H1 (cell line): ENCODE measurements around the gene XPNPEP2. TPM values are rescaled to one million over a fixed set of nuclear protein-coding genes. Genes with fewer than 3 reads are reported as not detected.

ENCODE experiments used
- BCL11A ChIP-seq, 2 experiments: IDR thresholded peaks; one replicate each; pipeline ENCODE4 v1.6.1; 2011; ENCODE audit warnings: low read depth in 2 of 2, low read length in 2 of 2, mild to moderate bottlenecking in 2 of 2
- EP300 ChIP-seq, 2 experiments: IDR thresholded peaks; 1 replicate in 1 of 2; 2 replicates in 1 of 2; pipeline ENCODE4 v1.6.1; 2011 to 2012; ENCODE audit warnings: low read depth in 2 of 2, low read length in 2 of 2, mild to moderate bottlenecking in 2 of 2, borderline replicate concordance in 1 of 2, inconsistent platforms in 1 of 2, moderate library complexity in 1 of 2
- HDAC6 ChIP-seq: IDR thresholded peaks from one replicate; pipeline ENCODE4 v1.7.1; 2012; ENCODE audit warnings: low read depth, mild to moderate bottlenecking, inconsistent platforms, low read length, moderate library complexity
- polyA plus RNA-seq, 7 experiments: library from polyadenylated mRNA; depleted of rRNA in 3 of 7; stranded (reverse) in 5 of 7; unstranded in 2 of 7; fragments of >200 nt in 5 of 7; fragments of 200-250 nt in 2 of 7; gene quantifications; 1 replicate in 5 of 7; 2 replicates in 1 of 7; 4 replicates in 1 of 7; pipeline versions ENCODE4 v1.2.1 to v1.2.3, GENCODE V29; 2011 to 2013; ENCODE audit warnings: missing spikeins in 2 of 7, mixed read lengths in 2 of 7
- total RNA-seq: library from RNA; stranded (reverse); fragmentation: NEBNext Ultra II Directional; extraction: Animal tissue kit (Norgen Biotek cat#: 25700); gene quantifications from 2 replicates; pipeline ENCODE4 v1.2.1, GENCODE V29; 2021
- TF ChIP-seq, protein P1 (sequence below): fragments of 300-600 bp; sonication (generic); IDR thresholded peaks from 2 replicates; pipeline ENCODE4 v1.7.1; 2012; ENCODE audit warnings: low read length, moderate library complexity, mild to moderate bottlenecking, inconsistent platforms; ENCODE audit not compliant: insufficient replicate concordance

Gene XPNPEP2
- total and polyA plus RNA-seq, 2 of the 8 experiments (the other 6 are each of a cell fraction or from before 2014, with no cell fraction given) = 0.27 TPM; not detected in 1

- TF ChIP-seq, protein P1, sequence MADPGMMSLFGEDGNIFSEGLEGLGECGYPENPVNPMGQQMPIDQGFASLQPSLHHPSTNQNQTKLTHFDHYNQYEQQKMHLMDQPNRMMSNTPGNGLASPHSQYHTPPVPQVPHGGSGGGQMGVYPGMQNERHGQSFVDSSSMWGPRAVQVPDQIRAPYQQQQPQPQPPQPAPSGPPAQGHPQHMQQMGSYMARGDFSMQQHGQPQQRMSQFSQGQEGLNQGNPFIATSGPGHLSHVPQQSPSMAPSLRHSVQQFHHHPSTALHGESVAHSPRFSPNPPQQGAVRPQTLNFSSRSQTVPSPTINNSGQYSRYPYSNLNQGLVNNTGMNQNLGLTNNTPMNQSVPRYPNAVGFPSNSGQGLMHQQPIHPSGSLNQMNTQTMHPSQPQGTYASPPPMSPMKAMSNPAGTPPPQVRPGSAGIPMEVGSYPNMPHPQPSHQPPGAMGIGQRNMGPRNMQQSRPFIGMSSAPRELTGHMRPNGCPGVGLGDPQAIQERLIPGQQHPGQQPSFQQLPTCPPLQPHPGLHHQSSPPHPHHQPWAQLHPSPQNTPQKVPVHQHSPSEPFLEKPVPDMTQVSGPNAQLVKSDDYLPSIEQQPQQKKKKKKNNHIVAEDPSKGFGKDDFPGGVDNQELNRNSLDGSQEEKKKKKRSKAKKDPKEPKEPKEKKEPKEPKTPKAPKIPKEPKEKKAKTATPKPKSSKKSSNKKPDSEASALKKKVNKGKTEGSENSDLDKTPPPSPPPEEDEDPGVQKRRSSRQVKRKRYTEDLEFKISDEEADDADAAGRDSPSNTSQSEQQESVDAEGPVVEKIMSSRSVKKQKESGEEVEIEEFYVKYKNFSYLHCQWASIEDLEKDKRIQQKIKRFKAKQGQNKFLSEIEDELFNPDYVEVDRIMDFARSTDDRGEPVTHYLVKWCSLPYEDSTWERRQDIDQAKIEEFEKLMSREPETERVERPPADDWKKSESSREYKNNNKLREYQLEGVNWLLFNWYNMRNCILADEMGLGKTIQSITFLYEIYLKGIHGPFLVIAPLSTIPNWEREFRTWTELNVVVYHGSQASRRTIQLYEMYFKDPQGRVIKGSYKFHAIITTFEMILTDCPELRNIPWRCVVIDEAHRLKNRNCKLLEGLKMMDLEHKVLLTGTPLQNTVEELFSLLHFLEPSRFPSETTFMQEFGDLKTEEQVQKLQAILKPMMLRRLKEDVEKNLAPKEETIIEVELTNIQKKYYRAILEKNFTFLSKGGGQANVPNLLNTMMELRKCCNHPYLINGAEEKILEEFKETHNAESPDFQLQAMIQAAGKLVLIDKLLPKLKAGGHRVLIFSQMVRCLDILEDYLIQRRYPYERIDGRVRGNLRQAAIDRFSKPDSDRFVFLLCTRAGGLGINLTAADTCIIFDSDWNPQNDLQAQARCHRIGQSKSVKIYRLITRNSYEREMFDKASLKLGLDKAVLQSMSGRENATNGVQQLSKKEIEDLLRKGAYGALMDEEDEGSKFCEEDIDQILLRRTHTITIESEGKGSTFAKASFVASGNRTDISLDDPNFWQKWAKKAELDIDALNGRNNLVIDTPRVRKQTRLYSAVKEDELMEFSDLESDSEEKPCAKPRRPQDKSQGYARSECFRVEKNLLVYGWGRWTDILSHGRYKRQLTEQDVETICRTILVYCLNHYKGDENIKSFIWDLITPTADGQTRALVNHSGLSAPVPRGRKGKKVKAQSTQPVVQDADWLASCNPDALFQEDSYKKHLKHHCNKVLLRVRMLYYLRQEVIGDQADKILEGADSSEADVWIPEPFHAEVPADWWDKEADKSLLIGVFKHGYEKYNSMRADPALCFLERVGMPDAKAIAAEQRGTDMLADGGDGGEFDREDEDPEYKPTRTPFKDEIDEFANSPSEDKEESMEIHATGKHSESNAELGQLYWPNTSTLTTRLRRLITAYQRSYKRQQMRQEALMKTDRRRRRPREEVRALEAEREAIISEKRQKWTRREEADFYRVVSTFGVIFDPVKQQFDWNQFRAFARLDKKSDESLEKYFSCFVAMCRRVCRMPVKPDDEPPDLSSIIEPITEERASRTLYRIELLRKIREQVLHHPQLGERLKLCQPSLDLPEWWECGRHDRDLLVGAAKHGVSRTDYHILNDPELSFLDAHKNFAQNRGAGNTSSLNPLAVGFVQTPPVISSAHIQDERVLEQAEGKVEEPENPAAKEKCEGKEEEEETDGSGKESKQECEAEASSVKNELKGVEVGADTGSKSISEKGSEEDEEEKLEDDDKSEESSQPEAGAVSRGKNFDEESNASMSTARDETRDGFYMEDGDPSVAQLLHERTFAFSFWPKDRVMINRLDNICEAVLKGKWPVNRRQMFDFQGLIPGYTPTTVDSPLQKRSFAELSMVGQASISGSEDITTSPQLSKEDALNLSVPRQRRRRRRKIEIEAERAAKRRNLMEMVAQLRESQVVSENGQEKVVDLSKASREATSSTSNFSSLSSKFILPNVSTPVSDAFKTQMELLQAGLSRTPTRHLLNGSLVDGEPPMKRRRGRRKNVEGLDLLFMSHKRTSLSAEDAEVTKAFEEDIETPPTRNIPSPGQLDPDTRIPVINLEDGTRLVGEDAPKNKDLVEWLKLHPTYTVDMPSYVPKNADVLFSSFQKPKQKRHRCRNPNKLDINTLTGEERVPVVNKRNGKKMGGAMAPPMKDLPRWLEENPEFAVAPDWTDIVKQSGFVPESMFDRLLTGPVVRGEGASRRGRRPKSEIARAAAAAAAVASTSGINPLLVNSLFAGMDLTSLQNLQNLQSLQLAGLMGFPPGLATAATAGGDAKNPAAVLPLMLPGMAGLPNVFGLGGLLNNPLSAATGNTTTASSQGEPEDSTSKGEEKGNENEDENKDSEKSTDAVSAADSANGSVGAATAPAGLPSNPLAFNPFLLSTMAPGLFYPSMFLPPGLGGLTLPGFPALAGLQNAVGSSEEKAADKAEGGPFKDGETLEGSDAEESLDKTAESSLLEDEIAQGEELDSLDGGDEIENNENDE = no peak
- TF ChIP-seq HDAC6 (no peak), BCL11A (IDR thresholded peaks at IDR 0.05; ENCODE audit: low read depth in 2 of 2, low read length in 2 of 2) (no peak), EP300 (IDR thresholded peaks at IDR 0.05; ENCODE audit: borderline replicate concordance in 1 of 2, low read depth in 2 of 2, low read length in 2 of 2) (no peak)
Observed at GRCh38 chrX:129705377-129705925, 33.3 kb upstream of the XPNPEP2 start (continued).
